ENCODE measurements around the gene TRIP12.

DNA sequence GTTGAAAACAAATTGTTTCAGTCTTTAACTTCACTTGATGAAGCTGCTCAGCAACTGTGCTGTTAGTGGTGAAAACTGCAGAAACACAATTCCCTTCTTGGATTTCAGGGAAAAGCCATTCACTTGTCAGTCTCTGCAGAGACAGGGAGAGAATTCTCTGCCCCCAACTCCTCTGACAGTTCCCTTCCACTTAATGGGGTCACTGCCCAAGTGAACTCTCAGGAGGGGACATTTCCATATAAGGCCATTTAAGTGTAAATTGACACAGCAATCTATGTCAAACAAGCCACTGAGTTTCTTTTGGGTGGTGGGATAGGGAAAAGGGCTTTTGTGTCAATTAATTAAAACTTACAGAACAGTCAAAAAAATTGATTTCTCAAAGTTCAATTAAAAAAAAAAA lies 156.1 kb downstream of the TRIP12 start:
- TF ChIP-seq GATA2 (IDR thresholded peaks at IDR 0.05; ENCODE audit: low read depth, low read length) (no peak), GATA3 (IDR thresholded peaks at IDR 0.05; ENCODE audit: low read depth, low read length) (no peak)
